Measurements from ENCODE around the gene TCF7L1.
"Not testable (repeated sequence)": the region's sequence is repeated elsewhere in the genome, so short reads cannot be mapped to it uniquely, and the experiment has no call there.

Gene TCF7L1

GRCh38 chr2:85133751-85134254 is 611 bp downstream of the TCF7L1 start:
- DNase-seq = no peak

GRCh38 chr2:85134255-85134895 is 1.2 kb downstream of the TCF7L1 start:
- no peak for DNase-seq

GRCh38 chr2:85134896-85135659 is 1.9 kb downstream of the TCF7L1 start:
- DNase-seq = no peak

GRCh38 chr2:85135660-85135914 is 2.4 kb downstream of the TCF7L1 start:
- no peak for DNase-seq

- no peak for DNase-seq
Observed at GRCh38 chr2:85137156-85137555, 4.0 kb downstream of the TCF7L1 start.

- DNase-seq = no peak
Observed at GRCh38 chr2:85143463-85144082, 10.4 kb downstream of the TCF7L1 start.

- no peak for DNase-seq
Observed at GRCh38 chr2:85145116-85145820, 12.1 kb downstream of the TCF7L1 start.

- no peak for DNase-seq
Observed at GRCh38 chr2:85148190-85148589, 15.0 kb downstream of the TCF7L1 start.

- DNase-seq = no peak
Observed at GRCh38 chr2:85151026-85151425, 17.8 kb downstream of the TCF7L1 start.

- DNase-seq = no peak
Observed at GRCh38 chr2:85152895-85153294, 19.7 kb downstream of the TCF7L1 start.

- DNase-seq = no peak
Observed at GRCh38 chr2:85154048-85154753, 21.0 kb downstream of the TCF7L1 start.

- not testable (repeated sequence) for DNase-seq
Observed at GRCh38 chr2:85155082-85155481, 21.9 kb downstream of the TCF7L1 start.

GRCh38 chr2:85156153-85156552 is 23.0 kb downstream of the TCF7L1 start:
- no peak for DNase-seq

GRCh38 chr2:85156619-85157018 is 23.4 kb downstream of the TCF7L1 start:
- no peak for DNase-seq

GRCh38 chr2:85157345-85157744 is 24.2 kb downstream of the TCF7L1 start:
- DNase-seq = no peak

GRCh38 chr2:85158559-85159273 is 25.5 kb downstream of the TCF7L1 start:
- no peak for DNase-seq

GRCh38 chr2:85159589-85159988 is 26.4 kb downstream of the TCF7L1 start:
- no peak for DNase-seq

- DNase-seq = no peak
Observed at GRCh38 chr2:85160966-85161960, 28.1 kb downstream of the TCF7L1 start.

GRCh38 chr2:85162746-85163301 is 29.6 kb downstream of the TCF7L1 start:
- no peak for DNase-seq

- DNase-seq = no peak
Observed at GRCh38 chr2:85163675-85164074, 30.5 kb downstream of the TCF7L1 start.

GRCh38 chr2:85164145-85164569 is 31.0 kb downstream of the TCF7L1 start:
- DNase-seq = no peak

Data from NCI-H1105 treated with DMSO at 0.1 percent for 48 hours (cell line).